NCI-H1048 (cell line): ENCODE results near the gene CRB2.
"Not testable (repeated sequence)": the region's sequence is repeated elsewhere in the genome, so short reads cannot be mapped to it uniquely, and the experiment has no call there.

Experiments used
- DNase-seq: peaks from one replicate; lab custom pipeline; 2025; lab: John Stamatoyannopoulos, UW

Gene CRB2

DNA sequence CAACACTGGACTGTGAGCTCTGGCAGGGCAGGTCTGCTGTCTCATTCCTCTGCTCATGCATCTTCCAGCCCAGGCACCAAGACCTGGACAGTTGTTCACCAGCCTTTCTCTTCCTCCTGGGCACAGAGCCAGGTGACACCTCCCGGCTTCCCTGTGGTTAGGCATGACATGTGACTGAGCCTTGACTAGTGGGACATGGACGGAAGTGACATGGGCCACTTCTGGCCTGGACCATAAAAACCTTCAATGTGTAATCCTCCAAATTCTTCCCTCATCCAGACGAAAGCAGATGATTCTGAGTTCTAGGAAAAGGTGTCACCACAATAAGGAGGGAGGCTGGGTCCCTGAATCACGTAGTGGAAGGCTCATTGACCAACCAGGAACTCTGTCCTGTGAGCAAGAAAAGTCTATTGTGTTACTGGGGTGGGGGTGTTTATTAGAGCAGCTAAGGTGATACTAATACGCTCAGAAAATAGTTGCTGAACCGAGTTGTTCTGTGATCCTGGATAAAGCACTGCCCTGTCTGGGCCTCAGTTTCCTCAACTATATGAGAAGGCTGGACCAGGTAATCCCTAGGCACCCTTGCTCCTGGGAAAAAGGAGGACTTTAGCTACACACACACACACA lies 26.6 kb upstream of the CRB2 start:
- no peak for DNase-seq

DNA sequence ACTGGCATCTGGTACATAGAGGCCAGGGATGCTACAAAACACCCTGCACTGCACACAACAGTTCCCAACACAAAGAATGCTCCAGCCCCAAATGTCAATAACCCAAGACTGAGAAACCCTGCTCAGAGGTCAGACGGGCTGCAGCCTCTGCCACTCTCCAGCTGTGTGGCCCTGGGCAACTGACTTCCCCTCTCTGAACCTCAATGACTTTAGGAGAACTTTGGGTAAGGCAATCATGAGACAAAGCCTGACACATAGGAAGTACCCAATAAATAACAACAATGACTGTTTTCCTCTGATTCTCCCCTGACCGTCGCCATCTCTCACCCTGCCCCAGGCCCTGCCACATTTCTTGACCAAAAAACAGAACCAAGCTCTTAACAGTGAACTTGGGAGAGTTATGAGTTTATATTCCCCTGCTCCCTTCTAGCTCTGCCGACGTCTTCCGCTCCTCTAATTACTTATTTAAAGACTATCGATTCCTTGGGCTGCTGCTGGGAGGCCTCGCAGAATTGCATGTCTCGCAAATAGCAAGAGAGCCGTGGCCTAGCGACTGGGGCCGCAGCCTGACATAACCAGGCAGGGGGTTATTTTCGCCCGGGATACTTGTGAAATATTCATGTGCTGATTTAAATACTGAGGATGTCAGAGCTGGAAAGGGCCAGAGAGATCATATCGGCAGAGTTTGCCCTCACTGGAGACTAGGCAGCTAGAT lies 24.5 kb upstream of the CRB2 start:
- DNase-seq: no peak

DNA sequence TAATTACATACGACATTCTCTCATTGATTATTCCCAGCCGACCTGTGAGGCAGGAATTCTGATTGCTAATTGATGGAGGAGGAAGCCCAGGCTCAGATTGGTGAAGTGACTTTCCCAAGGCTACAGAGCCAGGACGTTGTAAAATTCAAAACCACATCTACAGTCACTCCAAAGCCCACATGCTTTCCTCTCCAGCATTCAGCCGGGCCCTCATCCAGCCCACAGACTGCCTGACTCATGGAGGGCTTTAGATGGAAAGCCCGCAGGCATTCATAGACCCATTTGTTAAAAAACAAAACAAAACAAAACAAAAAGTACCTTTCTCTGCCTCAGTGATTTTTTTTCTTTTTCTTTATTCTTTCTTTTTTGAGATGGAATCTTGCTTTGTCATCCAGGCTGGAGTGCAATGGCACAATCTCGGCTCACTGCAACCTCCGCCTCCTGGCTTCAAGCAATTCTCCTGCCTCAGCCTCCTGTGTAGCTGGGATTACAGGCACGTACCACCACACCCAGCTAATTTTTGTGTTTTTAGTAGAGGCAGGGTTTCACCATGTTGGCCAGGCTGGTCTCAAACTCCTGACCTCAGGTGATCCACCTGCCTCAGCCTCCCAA lies 22.8 kb upstream of the CRB2 start:
- not testable (repeated sequence) for DNase-seq

DNA sequence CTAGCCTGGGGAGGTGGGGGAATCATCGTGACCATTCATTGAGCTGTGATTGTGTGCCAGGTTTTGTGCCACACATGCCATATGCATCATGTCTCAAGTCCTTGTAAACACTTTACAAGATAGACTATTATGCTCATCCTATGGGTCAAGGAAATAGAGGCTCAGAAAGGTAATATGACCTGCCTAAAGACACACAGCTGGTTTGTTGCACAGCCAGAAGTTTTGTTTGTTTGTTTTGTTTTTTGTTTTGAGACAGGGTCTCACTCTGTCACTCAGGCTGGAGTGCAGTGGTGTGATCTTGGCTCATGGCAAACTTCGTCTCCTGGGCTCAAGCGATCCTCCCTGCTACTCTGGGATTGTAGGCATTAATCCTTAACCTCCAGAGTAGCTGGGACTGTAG lies 21.4 kb upstream of the CRB2 start:
- no peak for DNase-seq

DNA sequence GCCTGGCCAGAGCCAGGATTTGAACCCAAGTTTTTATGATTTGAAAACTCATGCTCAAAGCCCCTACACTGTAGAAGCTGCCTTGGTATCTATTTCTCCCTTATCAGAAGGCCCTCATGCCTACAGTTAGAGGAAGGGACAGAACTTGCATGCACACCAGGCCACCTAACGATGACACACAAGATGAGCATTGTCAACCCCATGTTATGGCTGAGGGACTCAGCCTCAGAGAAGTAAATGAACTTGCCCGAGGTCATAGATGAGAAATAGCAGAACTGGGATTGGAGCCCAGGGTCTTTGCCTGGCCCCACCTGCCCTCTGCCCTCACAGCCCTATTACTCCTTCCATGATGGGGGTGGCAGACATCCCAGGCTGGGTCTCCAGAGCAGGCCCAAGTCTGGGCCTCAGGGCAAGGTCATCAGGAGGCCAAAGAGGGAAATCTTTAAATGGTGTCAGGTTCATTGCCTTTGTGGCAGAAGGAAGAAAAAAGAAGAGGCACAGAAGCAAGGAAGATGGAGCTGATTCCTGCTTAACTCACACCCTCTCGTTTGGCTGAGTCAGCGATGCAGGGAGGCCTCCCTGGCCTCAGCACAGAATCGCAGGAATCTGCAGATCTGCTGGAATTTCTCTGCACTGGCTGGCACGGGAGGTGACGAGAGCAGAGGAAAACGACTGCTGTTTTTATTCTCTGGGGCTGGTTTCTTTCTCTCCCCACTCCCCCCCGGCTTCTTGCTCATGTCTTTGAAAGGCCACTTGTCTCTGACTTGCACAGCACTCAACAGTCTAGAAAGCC lies 20.6 kb upstream of the CRB2 start:
- no peak for DNase-seq

DNA sequence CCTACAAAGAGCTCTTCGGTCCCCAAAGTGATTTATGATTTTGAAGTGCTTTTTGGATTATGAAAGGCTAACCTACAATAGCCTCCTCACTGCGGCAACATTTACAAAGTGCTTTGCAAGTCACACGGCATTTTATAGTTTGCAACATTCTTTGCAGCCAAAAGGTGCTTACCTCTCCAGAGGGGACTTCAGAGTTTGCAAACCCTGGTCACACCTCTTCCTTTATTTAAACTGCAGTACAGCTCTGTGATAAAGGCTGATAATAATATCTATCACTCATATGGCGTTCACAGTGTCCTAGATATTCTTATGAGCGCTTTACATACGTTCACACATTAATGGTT lies 20.0 kb upstream of the CRB2 start:
- DNase-seq: no peak

DNA sequence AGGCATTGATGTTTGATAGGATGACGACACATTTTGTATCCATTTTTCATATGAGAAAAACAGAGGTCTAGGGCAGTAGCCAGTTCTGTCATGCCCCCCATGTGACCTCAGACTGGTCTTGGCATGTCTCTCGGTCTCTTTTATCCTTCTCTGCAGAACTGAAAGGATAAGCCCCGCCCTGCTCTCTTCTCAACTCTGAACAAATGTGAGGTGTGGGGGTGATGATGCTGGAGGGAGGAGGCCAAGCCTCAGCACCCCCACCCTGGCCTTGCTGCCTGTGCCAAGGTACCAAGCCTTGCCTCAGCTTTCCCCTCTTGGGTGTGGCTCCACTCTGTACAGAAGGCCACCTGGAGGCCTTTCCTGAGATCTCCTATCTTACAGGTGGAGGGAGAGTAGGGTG lies 19.5 kb upstream of the CRB2 start:
- DNase-seq: no peak

DNA sequence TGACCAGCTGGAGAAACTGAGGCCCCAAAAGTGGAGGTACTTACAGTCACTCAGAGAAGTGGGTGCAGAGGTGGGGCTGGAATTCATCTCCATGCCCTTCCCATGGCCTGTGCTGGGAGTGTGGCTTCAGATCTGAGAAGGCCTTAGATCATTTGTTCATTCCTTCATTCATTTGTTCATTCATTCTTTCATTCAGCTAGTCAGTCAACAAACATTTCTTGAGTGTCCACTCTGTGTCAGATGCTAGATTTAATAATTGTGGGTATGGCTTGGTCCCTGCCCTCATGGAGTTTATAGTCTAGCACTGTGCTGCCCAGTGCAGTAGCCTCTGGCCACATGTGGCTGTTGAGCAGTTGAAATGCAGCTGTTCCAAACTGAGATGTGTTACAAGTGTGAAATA lies 19.0 kb upstream of the CRB2 start:
- no peak for DNase-seq

DNA sequence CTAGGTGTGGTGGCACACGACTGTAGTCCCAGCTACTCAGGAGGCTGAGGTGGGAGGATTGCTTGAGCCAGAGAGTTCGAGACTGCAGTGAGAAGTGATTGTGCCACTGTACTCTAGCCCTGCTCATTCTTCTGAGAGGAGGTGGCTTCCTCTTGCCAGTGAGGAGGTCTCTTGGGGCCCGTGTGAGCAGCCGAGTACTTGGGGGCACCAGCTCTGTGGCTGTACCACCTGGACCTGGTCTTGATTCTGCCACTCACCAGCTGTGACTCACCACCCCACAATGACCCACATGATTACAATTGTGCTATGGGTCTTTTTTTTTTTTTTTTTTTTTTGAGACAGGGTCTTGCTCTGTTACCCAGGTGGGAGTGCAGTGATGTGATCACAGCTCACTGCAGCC lies 18.0 kb upstream of the CRB2 start:
- no peak for DNase-seq

DNA sequence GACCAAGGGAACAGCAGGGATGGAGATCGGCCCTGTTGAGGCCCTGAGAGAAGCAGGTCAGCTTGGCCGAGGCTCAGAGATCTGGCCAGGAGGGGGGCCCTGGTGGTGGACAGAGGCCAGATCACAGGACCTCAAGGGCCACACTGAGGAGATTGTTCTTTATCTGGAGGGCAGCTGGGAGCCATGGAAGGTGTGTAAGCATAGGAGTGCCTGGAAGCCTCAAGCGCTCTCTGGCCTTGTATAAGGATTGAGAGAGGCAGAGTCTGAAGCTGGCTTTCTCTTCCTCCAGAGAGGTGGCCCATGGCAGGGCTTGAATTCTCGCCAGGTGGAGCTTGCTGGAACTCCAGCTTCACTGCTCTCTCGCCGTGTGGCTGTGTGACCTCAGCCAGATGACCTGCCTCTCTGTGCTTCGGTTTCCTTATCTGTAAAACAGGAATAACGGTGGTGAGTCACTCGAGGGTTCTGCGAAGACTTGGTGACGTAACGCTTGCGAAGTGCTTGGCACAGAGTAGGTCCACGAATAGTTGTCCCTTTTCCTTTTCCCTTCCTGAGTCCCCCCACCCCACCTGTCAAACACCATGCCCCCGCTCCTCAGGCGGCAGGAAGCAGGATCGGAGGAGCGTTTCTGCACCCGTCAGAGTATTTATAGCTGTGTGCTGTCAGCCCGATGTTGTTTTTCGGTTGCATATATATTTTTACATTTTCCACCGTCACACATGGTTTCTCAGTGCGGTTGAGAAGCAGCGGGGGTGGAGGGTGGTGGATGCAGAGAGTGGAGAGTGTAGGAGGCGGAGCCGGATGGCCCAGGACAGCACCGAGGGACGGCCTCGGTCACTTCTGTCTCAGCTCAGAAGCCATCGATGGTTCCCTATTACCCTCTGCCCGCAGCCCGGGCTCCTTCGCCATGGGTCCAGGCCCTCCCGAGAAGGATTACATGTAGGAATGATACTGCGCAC lies 17.0 kb upstream of the CRB2 start:
- DNase-seq: no peak

DNA sequence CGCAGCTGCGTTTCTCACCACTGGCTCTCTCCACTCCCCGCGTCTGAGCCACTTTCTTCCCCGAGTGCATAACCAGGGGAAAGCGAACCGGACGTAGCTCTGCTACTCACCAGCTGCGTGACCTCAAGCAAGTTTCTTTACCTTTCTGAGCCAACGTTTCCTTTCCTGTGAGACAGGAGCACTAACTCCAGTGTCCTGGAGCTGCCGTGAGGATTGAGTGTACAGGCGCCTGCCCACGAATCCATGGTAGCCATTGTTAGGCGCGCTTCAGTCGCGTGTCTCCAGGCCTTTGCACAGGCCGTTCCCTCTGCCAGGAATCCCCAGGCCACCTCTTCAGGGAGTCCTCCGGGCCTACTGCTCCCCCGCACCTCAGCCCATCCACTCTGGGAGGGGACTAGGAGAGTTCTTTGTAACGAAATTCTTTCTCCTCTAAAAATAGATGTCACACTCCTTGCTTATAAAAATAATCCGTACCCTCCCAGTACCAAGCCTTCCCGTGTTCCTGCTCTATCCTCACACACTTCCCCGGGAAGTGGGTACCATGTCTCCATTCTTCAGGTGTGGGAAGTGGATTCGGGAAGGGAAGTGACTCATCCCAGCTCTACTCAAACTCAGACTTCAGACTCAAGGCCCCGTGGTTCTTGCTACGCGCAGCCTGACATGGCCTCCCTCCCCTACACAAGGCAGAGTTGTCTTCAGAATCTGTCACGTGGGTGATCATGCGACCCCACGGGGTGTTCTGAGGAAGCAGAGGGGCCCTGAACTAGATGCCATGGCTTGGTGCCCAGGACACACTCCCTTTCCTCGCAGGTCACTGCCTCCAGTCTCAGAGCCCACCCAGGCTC lies 16.1 kb upstream of the CRB2 start:
- no peak for DNase-seq

DNA sequence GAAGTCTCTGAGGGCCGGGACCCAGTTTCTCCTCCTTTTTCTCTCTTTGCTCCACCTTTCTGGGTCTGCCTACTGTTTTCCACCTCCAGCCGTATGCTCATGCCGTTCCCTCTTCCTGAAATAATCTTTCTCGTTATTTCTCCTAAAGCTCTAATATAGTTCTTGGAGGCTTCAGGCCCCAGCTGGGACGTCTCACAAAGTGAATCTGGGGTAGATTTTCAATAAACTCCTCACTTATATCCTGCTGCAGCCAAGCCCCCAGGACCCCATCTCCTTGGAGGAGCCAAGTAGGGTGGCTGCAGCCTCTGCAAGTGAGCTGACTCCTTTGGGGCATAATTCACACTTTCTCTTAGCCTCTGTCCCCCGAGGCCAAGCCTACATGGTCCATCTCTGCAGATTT lies 14.2 kb upstream of the CRB2 start:
- no peak for DNase-seq

DNA sequence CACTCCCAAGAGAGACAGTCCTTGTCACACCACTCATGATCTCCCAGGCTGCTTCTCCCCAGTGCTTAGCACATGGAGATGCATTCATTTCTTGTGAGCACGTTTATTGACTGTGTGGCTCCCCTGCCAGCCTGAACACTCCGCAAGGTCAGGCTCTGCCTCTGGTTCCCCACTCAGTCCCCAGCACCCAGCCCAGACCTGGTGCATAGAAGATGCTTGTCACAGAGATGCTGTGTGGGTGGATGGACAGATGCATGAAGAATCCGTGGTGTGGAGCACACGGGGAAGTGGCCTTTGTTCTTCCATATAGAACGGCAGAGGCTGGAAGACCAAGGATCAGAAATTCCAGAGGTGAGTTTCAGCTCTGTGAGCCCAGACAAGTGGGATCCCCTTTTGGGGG lies 13.8 kb upstream of the CRB2 start:
- DNase-seq: no peak

DNA sequence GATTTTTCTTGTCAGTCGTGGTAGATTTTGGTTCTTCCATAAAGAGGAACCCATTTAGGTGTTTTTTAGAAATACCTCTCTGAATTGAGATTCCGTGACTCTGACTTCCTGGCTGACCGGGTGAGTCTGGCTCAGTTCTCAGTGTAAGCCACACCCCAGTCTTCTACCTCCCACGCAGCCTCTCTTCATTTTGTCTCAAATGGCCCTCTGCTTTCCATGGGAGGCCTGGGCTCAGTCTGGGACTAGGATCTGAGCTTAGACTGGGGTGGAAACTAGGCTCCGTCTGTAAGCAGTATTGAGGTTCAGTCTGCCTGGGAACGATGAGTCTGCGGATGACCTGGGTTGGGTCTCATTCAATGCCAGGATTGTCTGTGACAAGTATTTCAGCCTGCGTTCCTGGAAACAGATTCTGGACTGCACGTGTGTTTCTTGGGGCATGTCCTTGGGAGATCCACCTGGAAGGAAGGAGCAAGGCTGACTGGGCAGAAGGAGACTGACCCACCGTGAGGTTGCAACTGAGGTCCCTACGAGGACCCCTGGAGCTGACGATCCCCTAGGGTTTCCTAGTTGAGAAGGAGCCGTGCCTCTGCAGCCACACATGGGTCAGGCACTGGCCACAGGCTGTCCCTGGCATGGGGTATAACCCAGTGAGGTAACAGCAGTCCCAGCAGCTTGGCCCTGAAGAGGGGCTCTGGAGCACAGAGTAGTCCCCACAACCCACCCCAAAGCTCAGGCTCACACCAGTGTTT lies 12.4 kb upstream of the CRB2 start:
- DNase-seq: no peak

DNA sequence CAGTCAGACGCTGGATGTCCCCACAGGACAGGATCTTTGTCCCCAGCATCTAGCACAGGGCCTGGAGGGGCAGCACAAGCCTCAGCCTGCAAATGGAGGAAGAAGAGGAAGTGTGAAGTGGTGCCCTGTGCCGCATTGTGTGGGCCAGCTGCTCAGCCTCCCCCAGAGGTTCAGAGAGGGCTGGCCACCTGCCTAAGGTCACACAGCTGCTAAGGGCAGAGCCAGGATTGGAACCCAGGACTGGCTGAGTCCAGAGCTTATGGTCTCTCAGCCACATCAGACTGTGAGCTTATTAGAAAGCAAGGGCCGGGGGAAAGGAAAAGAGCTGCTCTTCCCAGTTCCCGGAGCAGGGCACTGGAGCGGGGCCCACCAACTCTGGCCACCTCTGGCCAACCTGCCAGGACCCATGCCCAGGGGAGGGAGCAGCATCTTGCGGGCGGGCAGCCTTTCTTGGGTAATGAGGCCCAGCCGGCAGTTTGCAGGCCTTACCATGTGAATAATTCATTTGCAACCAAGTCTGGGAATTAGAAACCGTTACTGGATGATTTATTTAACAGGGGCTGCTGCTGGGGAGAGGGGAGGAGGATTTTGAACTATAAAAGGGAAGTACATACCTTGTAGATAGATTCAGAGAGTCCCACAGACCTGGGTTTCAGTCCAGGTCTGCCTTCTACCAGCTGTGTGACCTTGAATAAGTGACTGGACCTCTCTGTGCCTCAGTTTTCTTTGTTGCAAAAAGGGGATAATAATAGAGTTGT lies 11.6 kb upstream of the CRB2 start:
- DNase-seq: no peak

DNA sequence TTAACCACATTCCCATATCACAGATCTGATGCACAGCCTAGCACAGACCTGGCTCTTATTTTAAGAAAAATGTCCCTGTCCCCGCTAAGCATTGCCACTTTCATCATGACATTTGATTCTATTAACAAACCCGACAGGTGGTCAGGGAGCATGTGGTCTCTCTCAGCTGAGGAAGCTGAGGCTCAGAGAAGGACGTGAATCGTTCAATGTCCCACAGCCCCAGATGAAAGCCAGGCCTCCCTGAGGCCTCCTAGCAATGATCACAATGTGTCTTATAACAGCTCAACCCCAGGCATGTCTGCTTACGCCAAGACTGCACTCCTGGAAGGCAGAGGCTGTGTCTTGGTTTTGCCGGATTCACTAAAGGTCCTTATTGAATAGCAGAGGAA lies 10.4 kb upstream of the CRB2 start:
- no peak for DNase-seq

DNA sequence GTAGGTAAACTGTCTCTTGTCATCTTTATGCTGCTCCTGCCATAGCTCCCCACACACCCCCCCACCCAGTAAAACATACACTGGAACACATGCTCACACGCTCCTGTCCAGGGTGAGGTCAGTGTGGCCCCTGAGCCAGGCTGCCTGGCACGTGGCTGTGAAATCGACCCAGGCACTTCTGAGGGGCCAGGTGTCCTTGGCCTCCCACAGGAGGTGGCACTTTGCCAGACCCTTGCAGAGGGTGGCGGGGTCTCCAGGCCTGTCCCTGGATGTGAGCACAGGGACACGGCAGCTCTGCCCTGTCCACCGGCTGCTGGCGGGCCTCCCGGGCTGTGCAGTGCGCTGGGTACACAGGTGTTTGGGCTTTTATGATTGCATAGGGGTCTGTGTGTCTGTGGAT lies 10.0 kb upstream of the CRB2 start:
- DNase-seq: no peak

DNA sequence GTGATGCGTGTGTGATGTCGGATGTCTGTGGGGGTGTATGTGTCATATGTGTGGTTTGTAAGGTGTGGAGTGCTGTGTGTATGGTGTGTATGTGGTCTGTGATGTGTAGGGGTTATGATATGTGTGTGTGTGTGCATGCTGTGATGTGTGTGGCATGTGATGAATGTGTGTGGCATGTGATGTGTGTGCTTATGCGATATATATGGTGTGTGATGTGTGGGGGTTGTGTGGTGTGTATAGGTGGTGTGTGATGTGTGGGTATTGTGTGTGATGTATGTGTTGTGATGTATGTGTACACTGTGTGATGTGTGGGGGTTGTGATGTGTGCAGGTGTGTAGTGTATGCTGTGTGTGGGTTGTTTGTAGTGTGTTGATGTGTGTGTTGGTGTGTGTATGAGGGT lies 9.2 kb upstream of the CRB2 start:
- DNase-seq: no peak

DNA sequence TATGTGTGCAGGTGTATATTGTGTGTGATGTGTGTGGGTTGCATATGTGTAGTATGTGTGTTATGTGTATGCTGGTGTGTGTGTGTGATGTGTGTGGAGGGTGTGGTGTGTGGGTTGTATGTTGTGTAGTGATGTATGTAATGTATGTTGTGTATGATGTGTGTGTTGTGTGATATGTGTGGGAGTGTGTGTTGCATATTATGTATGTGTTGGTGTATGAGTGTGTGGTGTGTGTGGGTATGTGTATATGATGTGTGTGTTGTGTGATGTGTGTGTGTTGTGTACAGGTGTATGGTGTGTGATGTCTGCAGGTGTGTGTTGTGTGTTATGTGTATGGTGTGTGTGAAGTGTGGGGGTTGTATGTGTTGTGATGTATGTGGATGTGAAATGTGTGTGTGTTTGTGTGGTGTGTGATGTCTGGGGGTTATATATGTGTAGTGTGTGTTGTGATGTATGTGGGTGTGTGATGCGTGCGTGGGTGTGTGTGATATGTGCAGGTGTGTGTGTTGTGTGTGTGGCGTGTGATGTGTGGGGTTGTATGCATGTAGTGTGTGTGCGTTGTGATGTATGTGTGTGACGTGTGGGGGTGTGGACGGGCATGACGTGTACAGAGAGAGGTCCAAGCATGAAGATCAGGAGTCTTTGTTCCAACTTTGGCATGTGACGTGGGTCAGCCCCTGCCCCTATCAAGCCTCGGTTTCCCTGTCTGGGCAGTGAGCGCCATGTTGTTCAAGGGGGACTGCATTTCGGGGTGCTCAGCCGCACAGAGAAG lies 8.5 kb upstream of the CRB2 start:
- DNase-seq: no peak
